ENCODE data around the gene KRT28.

GRCh38 chr17:40806131-40806530 lies 6.4 kb upstream of the KRT28 start:
- TF ChIP-seq CTCF (IDR thresholded peaks at IDR 0.05; ENCODE audit: insufficient read depth, low read length, poor library complexity, severe bottlenecking), result no peak
- TF ChIP-seq EZH2phosphoT487 (conservative IDR thresholded peaks at IDR 0.05; ENCODE audit: low read length), result no peak

All from SU-DHL-6 (cell line).